ENCODE data around the gene PLEKHA3.
"Not testable (repeated sequence)": the region's sequence is repeated elsewhere in the genome, so short reads cannot be mapped to it uniquely, and the experiment has no call there.

The PLEKHA3 gene

DNA sequence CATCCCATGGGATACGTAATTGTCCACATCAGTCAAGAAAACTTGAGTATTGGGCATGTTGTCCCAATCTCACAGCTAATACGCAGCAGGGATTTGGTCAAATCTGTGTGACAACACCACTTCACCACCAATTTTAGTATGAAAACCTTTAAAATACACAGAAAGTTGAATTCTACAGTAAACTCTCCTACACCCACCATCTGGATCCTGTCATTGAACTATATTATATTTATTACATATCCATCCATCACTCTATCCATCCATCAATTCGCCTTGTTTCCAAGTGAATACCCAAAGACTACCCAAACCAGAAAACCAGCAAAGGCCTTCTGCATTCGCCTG lies 1.0 kb upstream of the PLEKHA3 start:
- no peak for DNase-seq

- peak in 1 of 2 donors; percentile 57 for DNase-seq
Measured at GRCh38 chr2:178479758-178480226, 465 bp upstream of the PLEKHA3 start.

DNA sequence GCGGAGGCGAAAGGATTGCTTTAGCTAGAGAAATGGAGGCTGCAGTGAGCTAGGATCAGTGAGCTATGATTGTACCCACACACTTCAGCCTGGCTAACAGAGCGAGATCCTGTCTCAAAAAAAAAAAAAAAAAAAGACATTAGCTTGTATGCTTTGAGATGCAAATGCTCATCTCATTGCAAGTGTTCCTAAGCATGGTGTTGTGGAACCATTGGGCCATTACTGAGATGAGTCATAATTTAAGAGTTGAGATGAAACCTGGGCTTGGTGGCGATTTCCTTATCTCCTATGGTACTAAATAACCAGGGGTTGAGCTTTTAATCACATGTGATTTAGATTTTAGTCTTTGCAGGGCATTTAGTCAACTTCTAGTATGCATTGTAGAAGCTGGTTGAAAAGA lies 2.2 kb downstream of the PLEKHA3 start:
- no peak for DNase-seq

- peak in 1 of 2 donors; percentile 17 for DNase-seq
Measured at GRCh38 chr2:178484245-178485041, 4.2 kb downstream of the PLEKHA3 start.

- no peak for DNase-seq
Measured at GRCh38 chr2:178485356-178485755, 5.1 kb downstream of the PLEKHA3 start.

DNA sequence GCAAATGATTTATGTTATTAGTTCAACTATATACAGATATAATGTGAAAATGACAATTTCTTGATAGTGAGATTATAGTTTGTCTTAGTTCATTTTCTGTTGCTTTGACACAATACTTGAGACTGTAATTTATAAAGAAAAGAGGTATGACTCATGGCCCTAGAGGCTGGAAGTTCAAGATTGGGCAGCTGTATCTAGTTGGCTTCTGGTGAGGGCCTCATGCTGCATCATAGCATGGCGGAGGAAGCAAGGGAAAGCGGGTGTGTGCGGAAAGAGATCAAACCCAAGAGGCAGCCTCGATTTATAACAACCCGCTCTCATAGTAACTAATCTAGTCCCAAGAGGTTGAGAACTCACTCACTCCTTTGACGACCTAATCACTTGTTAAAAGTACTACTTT lies 11.4 kb downstream of the PLEKHA3 start:
- DNase-seq = no peak

DNA sequence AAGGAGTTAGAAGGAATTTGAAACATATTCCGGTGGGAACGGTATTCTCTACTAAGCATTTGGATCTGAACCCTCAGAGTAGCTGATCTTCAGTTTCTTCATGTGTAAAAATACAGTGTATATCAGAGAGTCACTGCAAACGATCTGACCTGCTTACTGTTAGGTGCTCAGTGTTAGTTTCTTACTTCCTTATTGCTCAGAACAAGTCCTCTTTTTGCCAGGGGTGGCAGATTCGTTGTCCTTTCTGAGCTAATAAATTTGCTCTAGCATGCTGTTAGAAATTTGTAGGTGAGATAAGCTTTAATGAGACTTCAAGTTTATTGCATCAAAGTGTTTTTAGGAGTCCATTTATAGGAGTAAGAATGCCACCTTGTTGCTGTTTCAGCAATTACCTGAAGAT lies 15.8 kb downstream of the PLEKHA3 start:
- DNase-seq = no peak

- no peak for DNase-seq
Measured at GRCh38 chr2:178498137-178498536, 17.9 kb downstream of the PLEKHA3 start.

DNA sequence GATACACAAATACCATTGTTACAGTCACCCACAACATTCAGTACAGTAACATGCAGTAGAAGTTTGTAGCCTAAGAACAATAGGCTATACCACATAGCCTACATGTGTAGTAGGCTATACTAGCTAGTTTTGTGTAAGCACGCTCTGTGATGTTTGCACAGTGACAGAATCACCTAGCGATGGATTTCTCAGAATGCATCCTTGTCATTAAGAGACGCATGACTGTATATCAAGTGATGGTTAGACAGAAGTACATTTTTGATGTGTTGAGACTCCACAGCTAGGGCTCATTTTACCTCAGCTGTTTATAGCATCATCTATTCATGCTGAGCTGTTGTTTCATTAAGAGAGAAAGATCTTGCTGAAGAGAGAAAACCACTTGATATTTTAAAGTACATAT lies 19.4 kb downstream of the PLEKHA3 start:
- no peak for DNase-seq

DNA sequence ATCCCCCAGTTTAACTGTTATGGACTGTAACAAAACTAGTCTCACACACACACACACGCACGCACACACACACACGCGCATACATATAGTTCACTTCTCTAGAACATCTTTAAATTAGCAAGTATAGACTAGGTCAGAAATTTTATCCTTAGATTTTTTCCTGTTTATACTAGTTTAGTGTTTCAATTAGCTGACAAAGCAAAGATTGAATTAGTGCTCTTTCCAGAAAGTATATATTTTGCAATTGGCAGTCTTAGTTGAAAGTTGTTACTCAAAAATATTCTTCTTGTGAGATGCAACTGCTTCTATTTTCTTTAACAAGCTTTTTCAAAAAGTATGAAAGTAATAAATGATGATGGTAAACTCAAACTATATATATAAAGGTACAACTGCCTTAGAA lies 22.5 kb downstream of the PLEKHA3 start:
- no peak for DNase-seq

DNA sequence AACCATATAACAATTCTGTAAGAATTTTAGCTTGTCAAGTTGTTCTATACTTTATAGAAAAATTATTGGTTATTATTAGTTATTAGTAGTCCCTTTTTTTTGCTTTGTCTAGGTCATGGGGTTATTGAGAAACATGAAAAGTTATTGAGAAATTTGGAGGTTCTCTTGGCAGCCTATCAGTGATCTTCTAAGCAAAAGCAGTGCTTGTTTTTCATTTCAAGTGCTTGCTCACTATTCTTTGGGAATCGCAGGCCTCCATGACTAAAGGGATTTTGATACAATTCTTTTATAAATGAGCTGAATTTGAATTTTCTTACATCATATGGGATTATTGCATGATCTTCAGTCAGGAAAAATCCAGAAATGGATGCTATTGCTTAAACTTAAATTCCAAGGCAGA lies 25.8 kb downstream of the PLEKHA3 start:
- DNase-seq = no peak

- DNase-seq = no peak
Measured at GRCh38 chr2:178506524-178506923, 26.3 kb downstream of the PLEKHA3 start.

- no peak for DNase-seq
Measured at GRCh38 chr2:178506949-178507348, 26.7 kb downstream of the PLEKHA3 start.

DNA sequence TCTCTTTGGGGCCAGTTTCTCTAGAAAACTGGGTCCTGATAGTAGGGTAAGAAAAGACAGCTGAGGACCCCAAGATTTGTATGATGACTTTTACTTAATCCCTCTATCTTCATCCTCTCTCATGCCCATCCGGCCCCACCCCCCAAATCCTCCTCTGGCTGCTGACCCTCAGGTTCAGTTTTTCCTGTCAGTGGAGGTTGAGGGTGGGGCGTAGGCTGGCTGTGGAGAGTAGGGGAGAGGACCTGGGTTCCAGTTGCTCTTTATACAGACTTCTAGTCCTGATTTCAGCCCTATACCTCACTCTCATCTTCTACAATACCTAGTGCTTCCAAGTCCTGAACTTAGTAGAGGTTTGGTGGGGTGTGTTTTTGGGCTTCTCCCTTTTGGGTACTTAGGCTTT lies 28.4 kb downstream of the PLEKHA3 start:
- DNase-seq = no peak

- DNase-seq = no peak
Measured at GRCh38 chr2:178510384-178510783, 30.1 kb downstream of the PLEKHA3 start.

GRCh38 chr2:178512484-178512883 lies 32.2 kb downstream of the PLEKHA3 start:
- DNase-seq = no peak

- DNase-seq = no peak
Measured at GRCh38 chr2:178513876-178514275, 33.6 kb downstream of the PLEKHA3 start.

- DNase-seq = no peak
Measured at GRCh38 chr2:178514664-178515063, 34.4 kb downstream of the PLEKHA3 start.

DNA sequence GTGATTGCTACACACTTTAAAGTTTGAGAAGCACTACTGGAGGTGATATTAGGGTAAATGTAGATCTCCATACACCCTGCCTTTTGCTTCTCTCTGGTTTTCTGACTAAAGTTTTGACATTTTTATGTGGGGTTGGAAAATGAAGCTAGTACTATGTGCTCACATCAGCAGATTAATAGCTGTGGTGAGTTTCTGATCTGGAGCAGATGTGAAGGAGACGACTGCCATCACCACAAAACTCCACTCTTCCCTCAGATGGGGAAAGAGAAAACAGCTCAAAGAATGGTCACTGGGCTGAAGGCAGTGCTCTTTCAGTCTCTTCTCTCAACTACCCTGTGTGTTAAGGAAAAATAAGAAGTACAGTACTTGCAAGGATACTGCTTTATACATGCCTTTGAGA lies 37.2 kb downstream of the PLEKHA3 start:
- DNase-seq = no peak

- DNase-seq = no peak
Measured at GRCh38 chr2:178521304-178522150, 41.3 kb downstream of the PLEKHA3 start.

DNA sequence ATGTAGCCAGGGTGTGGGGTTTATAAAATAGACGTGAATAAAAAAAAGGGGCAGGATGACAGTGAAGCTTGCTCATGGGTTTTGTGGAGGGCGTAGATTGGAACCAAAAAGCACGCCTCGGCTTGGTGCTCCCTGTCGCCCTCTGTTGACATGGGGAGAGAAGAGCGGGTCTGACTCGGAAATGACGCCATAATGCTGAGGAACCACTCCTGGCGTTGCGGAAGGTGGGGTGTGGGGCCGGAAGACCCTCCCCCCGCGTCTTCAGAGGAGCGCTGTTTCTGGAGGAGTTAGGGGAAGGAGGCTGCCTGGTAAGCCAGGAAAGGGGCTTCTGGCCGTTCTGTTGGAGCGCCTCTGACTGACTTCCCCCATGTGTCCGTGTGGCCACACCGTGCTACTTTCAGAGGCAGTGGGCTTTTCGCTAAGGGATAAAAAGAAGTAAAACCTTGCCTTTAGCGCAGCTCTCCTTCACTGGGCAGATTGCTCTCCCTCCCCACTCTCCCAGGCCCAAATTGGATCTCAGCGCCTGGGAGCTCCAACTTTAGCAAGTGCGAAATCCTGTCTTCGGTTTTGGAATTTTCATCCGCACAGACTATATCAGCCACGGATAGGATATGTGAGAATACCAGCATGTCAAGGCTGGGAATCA lies 42.8 kb downstream of the PLEKHA3 start:
- peak; percentile 43 to 62 for DNase-seq

GRCh38 chr2:178523596-178524134 lies 43.4 kb downstream of the PLEKHA3 start:
- no peak for DNase-seq

DNA sequence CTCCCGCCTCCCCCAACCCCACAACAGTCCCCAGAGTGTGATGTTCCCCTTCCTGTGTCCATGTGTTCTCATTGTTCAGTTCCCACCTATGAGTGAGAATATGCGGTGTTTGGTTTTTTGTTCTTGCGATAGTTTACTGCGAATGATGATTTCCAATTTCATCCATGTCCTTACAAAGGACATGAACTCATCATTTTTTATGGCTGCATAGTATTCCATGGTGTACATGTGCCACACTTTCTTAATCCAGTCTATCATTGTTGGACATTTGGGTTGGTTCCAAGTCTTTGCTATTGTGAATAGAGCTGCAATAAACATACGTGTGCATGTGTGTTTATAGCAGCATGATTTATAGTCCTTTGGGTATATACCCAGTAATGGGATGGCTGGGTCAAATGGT lies 44.8 kb downstream of the PLEKHA3 start:
- not testable (repeated sequence) for DNase-seq

Measured in hippocampal formation (tissue), 2 donors.